ENCODE data around the gene MS4A15. TPM values are rescaled to one million over a fixed set of nuclear protein-coding genes. Genes with fewer than 3 reads are reported as not detected.
"Not testable (repeated sequence)": the region's sequence is repeated elsewhere in the genome, so short reads cannot be mapped to it uniquely, and the experiment has no call there.

MS4A15 gene
- total RNA-seq, 1 donor from 2014 or later, result not detected

DNA sequence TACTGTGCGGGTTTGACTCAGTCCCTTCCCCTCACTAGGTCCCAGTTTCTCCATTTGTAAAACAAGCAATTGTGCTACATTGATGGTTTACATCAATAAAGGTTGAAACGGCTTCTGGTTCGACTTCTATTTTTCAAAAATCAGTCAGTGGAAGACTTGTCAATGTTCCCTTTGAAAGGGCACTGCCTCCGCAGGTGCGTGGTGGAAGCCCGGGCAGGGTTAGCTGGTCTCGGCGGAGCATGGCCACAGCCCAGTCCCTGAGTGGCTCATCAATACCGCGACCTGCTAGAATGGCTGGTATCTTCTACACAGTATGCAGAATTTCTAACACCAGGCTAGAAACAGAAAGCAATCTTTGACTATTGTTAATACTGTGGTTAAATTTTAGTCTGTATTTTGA lies 44.5 kb downstream of the MS4A15 start:
- DNase-seq (ENCODE audit: low read depth in 2 of 2), result no peak

DNA sequence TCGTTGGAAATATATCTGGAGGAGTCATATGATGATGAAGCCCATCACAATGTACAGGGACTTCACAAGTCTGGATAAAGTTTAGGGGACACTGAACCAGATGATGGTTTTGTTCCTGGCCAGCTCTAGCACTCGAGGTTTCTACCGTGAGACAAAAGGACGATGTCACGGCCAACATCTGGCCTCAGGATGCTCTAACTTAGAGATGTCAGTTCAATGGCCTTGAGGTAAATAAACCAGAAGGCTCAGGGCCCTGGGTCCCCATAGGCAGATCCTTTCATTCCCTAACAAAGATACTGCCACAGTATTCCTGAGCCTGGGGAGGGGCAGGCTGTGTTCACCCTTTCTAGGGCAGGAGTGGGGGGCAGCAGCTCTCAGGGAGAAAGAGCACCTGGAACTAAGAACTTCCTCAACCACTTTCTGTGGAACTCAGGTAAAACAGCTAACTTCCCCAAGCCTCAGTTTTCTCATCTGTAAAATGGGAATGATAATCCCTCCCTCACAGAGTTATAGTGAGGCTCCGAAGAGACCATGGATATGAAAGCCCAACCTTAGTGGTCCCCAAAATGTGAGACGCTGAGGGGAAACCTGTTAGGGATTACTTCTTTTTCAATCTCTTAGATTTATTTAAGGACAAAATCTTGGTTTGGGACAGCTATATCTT lies 46.7 kb downstream of the MS4A15 start:
- DNase-seq (ENCODE audit: low read depth in 2 of 2), result no peak

DNA sequence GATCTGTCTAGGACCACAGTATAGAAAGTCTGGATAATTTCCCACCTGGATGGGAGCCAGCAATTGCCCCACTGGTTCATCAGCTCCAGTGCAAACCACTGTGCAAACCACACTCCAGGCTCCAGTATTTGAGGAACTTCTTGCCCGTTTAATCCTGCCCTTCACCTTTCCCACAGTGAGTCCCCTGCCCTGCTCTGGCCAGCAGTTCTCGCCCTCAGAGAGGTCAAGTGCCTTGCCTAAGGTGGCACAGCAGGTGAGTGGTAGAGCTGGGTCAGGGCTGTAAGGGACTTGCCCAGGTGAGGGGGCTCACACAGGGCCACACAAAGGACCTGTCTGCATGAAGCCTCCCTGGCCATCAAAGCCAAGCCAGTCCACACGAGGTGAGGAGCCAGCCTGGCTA lies 52.6 kb downstream of the MS4A15 start:
- no peak for DNase-seq (ENCODE audit: low read depth in 2 of 2)

DNA sequence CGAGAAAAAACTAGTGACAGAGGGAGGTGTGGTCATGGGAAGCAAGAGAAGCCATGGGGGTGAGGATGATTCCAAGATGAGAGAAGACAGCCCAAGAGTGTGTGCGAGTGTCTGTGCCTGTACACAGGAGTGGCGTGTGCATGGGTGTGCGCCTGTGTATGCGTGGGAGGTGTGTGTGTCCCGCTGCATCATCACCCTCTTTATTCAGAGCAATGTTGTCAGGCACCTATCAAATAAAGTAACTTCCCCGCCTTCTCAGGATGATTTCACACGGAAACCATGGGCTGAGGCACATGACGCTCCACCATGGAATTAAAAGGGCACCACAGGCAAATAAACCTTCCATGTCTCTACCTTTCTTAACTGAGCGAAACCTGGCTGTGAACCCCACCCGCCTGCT lies 53.0 kb downstream of the MS4A15 start:
- DNase-seq (ENCODE audit: low read depth in 2 of 2), result no peak

DNA sequence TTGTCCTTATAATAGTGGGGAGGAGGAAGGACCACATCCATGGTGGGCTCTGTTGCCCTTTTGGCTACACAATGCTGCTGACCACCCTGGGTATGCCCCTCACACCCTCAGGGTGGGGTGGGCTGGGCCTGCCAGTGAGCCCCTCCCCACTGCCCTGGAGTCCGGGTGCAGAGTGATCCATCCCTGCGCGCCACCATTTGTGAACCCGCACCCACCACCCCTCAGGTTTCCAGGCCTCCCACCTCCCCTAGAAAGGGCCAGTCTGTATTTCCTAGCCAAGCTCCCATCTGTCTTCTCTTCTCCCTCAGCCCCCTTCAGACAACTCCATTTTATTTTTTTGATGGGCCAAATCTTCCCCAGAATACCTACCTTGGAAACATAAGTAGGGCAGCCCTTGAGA lies 53.5 kb downstream of the MS4A15 start:
- no peak for DNase-seq (ENCODE audit: low read depth in 2 of 2)

DNA sequence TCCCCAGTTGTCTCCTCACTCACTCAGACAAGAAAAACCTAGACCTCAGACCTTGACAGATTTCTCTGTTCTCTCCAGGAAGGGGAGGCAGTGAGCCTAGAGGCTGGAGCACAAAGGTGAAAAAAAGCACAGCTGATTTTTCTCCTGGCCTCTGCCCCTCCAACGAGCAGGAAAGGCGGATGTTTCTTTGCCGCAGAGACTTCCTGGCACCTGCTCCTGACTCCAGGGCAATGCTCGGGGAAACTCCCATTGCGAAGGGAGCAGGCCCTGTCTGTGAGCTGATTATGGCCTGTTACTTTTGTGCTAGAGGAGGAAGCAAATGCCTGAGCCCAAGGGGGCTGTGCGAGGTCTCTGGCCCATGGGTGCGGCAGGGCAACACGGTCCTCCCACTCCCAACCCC lies 53.9 kb downstream of the MS4A15 start:
- DNase-seq (ENCODE audit: low read depth in 2 of 2), result peak; percentile 63 to 89

DNA sequence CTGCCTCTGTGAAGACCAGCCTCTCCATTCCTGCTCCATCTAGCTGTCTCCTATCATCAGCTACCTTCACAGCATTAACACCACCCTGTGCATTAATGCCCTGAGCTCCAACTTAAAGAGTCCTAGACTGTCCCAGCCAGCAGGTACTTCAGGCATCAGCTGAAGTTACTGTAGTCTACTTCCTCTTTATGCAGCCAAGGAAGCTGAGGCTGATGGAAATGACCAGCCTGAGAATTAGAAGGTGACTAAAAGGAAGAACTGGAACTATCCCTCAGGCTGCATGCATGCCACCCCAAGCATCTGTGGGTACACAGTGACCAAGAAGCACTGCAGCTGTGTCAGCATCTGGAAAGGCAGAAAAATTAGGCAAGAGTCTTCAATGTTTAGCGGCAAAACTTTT lies 56.7 kb downstream of the MS4A15 start:
- no peak for DNase-seq (ENCODE audit: low read depth in 2 of 2)

DNA sequence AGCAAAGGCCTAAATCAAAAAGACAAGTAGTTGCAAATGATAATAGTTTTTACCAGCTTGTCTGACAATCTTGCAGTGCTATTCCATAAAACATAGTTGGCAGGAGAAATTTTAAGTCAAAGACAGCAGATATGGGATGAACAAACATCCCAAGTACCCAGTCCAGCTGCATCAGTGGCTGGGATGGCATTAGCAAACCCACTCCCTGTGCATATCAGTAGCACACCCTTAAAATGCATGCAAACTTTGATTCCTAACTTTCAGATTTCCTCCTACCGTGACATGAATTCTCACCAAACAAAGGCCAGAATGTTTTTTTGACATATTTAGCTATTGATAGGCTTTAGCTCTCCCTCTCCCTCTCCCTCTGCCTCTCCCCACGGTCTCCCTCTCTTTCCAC lies 57.4 kb downstream of the MS4A15 start:
- DNase-seq (ENCODE audit: low read depth in 2 of 2), result no peak

DNA sequence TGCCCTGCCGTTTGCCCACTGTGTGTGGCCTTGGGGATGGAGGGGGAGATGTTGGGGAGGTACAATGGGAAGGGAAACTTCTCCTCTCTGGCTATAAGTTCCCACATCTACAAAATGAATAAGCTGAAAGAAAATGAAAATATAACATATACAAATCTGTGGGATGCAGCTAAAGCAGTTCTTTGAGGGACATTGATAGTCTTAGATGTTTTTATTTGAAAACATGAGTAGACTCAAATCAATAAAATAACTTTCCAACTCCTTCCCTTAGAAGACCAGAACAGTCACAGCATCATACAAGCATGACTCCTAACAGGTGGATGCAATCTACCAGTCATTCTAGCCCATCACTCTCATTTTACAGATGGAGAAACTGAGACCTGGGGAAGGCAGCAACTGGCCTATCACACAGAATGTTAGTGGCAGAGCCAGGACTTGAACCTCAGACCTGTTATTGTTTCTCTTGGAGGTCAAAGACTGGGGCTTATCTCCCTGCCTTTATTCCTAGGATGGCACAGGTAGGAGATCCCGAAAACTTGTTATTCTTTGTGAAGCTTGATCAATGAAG lies 60.0 kb downstream of the MS4A15 start:
- no peak for DNase-seq (ENCODE audit: low read depth in 2 of 2)

DNA sequence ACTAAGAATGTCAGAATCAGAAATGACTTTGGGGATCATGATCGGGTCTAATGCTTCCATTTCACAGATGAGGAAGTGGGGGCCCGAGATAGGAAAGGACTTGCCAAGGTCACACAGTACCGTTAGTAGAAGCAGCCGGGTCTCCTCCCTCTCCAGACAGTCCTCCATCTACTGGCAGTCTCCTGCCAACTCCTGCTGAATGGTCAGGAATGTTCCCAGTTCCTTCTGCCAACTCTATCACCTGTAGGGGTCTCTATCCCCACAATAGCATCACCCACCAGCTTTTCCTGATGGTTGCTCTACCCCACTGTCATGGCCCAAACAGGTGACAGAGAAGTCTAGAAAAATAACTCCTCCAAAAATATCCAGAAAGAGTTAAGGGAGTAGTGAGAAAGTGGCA lies 61.4 kb downstream of the MS4A15 start:
- DNase-seq (ENCODE audit: low read depth in 2 of 2), result no peak

DNA sequence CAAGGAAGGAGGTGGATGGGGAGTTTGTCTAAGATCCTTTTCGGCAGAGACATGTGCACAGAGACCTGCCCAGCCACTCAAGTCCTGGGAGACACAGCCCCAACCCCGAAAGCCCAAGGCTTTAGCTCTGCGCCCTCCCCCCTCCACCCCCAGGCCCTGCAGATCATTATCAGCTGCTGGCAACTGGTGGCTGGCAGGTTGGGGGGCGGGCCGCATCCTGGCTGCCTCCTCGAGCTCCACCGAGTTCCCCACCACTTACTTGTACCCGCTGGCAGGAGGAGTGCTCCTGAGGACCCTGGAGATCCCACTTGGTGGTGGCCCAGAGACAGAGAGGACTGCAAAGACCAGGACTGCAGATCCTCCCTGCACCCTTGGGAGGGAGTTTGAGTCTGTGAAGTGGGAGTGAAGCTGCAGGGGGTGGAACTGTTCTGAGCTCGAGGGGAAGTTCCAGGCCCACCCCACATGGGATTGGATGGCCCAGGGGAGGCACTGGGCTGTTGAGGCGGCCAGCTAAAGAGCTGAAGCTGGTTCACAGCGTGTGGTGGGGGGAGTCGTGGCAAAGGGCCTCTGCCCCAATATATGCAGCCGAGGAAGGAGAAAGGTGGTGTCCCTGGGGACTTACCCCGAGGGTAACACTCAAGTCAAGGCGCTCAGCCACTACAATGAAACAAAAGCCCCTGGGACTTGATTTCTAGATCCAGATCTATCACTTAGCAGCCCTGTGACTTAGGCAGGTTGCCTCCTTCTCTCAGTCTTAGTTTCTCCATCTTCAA lies 65.3 kb downstream of the MS4A15 start:
- no peak for DNase-seq (ENCODE audit: low read depth in 2 of 2)

DNA sequence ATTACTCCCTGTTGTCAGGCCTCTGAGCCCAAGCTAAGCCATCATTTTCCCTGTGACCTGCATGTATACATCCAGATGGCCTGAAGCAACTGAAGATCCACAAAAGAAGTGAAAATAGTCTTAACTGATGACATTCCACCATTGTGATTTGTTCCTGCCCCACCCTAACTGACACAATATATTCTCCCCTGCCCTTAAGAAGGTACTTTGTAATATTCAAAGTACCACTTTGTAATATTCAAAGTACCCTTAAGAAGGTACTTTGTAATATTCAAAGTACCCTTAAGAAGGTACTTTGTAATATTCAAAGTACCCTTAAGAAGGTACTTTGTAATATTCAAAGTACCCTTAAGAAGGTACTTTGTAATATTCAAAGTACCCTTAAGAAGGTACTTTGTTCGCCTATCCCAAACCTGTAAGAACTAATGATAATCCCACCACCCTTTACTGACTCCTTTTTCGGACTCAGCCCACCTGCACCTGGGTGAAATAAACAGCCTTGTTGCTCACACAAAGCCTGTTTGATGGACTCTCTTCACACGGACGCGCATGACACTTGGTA lies 67.2 kb downstream of the MS4A15 start:
- DNase-seq (ENCODE audit: low read depth in 2 of 2), result not testable (repeated sequence)

DNA sequence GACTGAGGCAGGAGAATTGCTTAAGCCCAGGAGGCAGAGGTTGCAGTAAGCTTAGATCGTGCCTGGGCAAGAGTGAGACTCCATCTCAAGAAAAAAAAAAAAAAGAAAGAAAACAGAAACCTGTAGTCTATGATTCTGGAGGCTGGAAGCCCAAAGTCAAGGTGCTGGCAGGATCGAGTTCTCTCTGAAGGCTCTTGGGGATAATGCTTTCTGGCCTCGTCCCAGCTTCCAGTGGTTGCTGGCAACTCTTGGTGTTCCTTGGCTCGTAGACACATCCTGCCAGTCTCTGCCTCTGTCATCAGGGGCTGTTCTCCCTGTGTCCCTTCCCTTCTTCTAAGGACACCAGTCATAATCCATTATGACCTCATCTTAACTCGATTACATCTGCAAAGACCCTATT lies 68.5 kb downstream of the MS4A15 start:
- DNase-seq (ENCODE audit: low read depth in 2 of 2), result no peak

DNA sequence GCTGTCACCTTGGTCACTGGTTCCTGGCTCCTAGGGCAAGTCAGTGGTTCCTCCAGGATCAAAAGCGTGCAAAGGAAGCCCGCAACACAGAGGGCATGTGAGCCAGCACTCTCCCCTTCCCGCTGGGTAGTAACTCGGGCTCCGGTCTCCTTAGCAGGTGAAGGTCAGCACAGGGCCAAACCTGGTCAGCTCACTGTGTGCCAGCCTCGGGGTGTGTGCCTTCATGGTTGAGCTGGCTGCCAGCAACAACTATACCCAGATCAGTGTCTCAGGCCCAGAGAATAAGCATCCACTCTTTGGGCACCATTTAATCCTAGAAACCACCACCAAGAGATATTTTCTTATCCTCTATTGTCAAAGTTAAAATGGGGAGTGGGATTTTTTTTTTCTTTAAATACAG lies 69.1 kb downstream of the MS4A15 start:
- no peak for DNase-seq (ENCODE audit: low read depth in 2 of 2)

Other genes starting within 250 kb of the MS4A15 start
- not detected in 2 replicates for gene MS4A13, start 241.5 kb upstream of the MS4A15 start, total RNA-seq
- gene MS4A8, start 57.3 kb upstream of the MS4A15 start, total RNA-seq, result not detected in 2 replicates
- gene MS4A18, start 32.1 kb upstream of the MS4A15 start, total RNA-seq, result not detected in 2 replicates
- gene MS4A10, start 28.5 kb downstream of the MS4A15 start, total RNA-seq, result not detected in 2 replicates
- 10.1 and 11.6 TPM in 2 replicates for gene CCDC86, start 85.2 kb downstream of the MS4A15 start, total RNA-seq
- gene PTGDR2, start 99.1 kb downstream of the MS4A15 start, total RNA-seq, result under 0.01 TPM in 1 of 2 replicates, not detected in the other
- gene ZP1, start 110.7 kb downstream of the MS4A15 start, total RNA-seq, result not detected in 2 replicates
- 44.6 and 47.1 TPM in 2 replicates for gene PRPF19, start 149.7 kb downstream of the MS4A15 start, total RNA-seq
- 68.6 and 70.2 TPM in 2 replicates for gene TMEM109, start 157.3 kb downstream of the MS4A15 start, total RNA-seq
- 49.7 and 56.2 TPM in 2 replicates for gene TMEM132A, start 167.6 kb downstream of the MS4A15 start, total RNA-seq
- 4.6 and 6.0 TPM in 2 replicates for gene SLC15A3, start 195.3 kb downstream of the MS4A15 start, total RNA-seq
- gene CD6, start 214.8 kb downstream of the MS4A15 start, total RNA-seq, result not detected in 2 replicates